HEK293 (cell line): Measurements from ENCODE around the gene BDP1.
"Not testable (repeated sequence)": the region's sequence is repeated elsewhere in the genome, so short reads cannot be mapped to it uniquely, and the experiment has no call there.

Source experiments
- CTCF ChIA-PET: fragments of 350-600 bp; formaldehyde crosslinking; extraction: SDS; loops from one replicate; lab custom pipeline; 2021; ENCODE audit warnings: antibody characterized with exemption; lab: Yijun Ruan, JAX
- POLR2A ChIA-PET: fragments of 300-600 bp; formaldehyde crosslinking; extraction: SDS; loops from one replicate; lab custom pipeline; 2020; ENCODE audit warnings: antibody characterized with exemption, inconsistent platforms; lab: Yijun Ruan, JAX
- H3K27ac ChIP-seq: fragments of 200-500 bp; sonication (Bioruptor generic); 2 replicates; pipeline ENCODE4 v1.5.1; 2014; ENCODE audit warnings: low read depth, low read length, control low read depth, inconsistent platforms; ENCODE audit errors: extremely low read depth
- H3K36me3 ChIP-seq, 2 experiments: fragments of 200-500 bp in 1 of 2; sonication (Bioruptor generic) in 1 of 2; 1 replicate in 1 of 2; 2 replicates in 1 of 2; pipeline ENCODE4 v1.5.1; 2014 to 2017; ENCODE audit warnings: inconsistent platforms in 2 of 2, low read length in 2 of 2; ENCODE audit not compliant: control insufficient read depth in 2 of 2, insufficient read depth in 1 of 2
- H3K4me1 ChIP-seq: fragments of 200-500 bp; sonication (Bioruptor generic); 2 replicates; pipeline ENCODE4 v1.5.1; 2014; ENCODE audit warnings: mild to moderate bottlenecking, low read length, inconsistent platforms; ENCODE audit not compliant: control insufficient read depth, insufficient read depth
- H3K4me3 ChIP-seq: 2 replicates; pipeline ENCODE4 v1.5.1; 2011; ENCODE audit warnings: low read depth, mild to moderate bottlenecking, control low read depth, low read length, moderate library complexity
- H3K9me3 ChIP-seq: fragments of 200-500 bp; sonication (Bioruptor generic); 2 replicates; pipeline ENCODE4 v1.5.1; 2014; ENCODE audit warnings: low read depth, low read length, inconsistent platforms; ENCODE audit not compliant: control insufficient read depth, insufficient read depth
- BCL11B ChIP-seq: fragments of 450-650 bp; formaldehyde crosslinking; IDR thresholded peaks from 2 replicates; pipeline ENCODE4 v1.5.1; 2016; ENCODE audit warnings: low read depth, missing biosample characterization, missing genetic modification characterization
- EGR2 ChIP-seq: fragments of 450-650 bp; formaldehyde crosslinking; IDR thresholded peaks from 2 replicates; pipeline ENCODE4 v1.5.1; 2016; ENCODE audit warnings: low read depth, missing biosample characterization, missing genetic modification characterization
- GLIS1 ChIP-seq: fragments of 450-650 bp; formaldehyde crosslinking; IDR thresholded peaks from 2 replicates; pipeline ENCODE4 v1.5.1; 2016; ENCODE audit warnings: missing biosample characterization, missing genetic modification characterization
- HOXD13 ChIP-seq: sonication (generic); formaldehyde crosslinking; IDR thresholded peaks from 2 replicates; pipeline ENCODE4 v1.8.0; 2022; ENCODE audit warnings: missing genetic modification reagents, borderline replicate concordance
- SP7 ChIP-seq: fragments of 450-650 bp; formaldehyde crosslinking; IDR thresholded peaks from 2 replicates; pipeline ENCODE4 v1.5.1; 2016; ENCODE audit warnings: missing biosample characterization, missing genetic modification characterization
- ZFHX2 ChIP-seq: fragments of 450-650 bp; formaldehyde crosslinking; conservative IDR thresholded peaks from 2 replicates; pipeline ENCODE4 v1.5.1; 2016; ENCODE audit warnings: missing biosample characterization, missing genetic modification characterization
- ZNF19 ChIP-seq: fragments of 450-650 bp; formaldehyde crosslinking; IDR thresholded peaks from 2 replicates; pipeline ENCODE4; 2016; ENCODE audit warnings: missing biosample characterization, missing genetic modification characterization, low read depth
- ZNF544 ChIP-seq: fragments of 450-650 bp; formaldehyde crosslinking; IDR thresholded peaks from 2 replicates; pipeline ENCODE4 v1.5.0; 2017; ENCODE audit warnings: missing biosample characterization, missing genetic modification characterization
- ZNF76 ChIP-seq: fragments of 450-650 bp; formaldehyde crosslinking; IDR thresholded peaks from 2 replicates; pipeline ENCODE4; 2016; ENCODE audit warnings: low read depth, missing biosample characterization, missing genetic modification characterization, borderline replicate concordance
- ZNF777 ChIP-seq: fragments of 450-650 bp; formaldehyde crosslinking; IDR thresholded peaks from 2 replicates; pipeline ENCODE4 v1.5.1; 2017; ENCODE audit warnings: missing biosample characterization, missing genetic modification characterization, borderline replicate concordance
- ZSCAN16 ChIP-seq: fragments of 450-650 bp; formaldehyde crosslinking; IDR thresholded peaks from 2 replicates; pipeline ENCODE4 v1.5.1; 2016; ENCODE audit warnings: missing biosample characterization, missing genetic modification characterization
- TF ChIP-seq, protein P1 (sequence below): fragments of 450-650 bp; formaldehyde crosslinking; IDR thresholded peaks from 2 replicates; pipeline ENCODE4 v1.5.1; 2016; ENCODE audit warnings: missing biosample characterization, missing genetic modification characterization
- TF ChIP-seq, protein P2 (sequence below): fragments of 450-650 bp; formaldehyde crosslinking; IDR thresholded peaks from 2 replicates; pipeline ENCODE4 v1.5.1; 2016; ENCODE audit warnings: missing biosample characterization, missing genetic modification characterization
- TF ChIP-seq, protein P3 (sequence below): fragments of 450-650 bp; IDR thresholded peaks from 2 replicates; pipeline ENCODE4 v1.5.1; 2018; ENCODE audit warnings: missing biosample characterization, missing genetic modification characterization
- TF ChIP-seq, protein P4 (sequence below): fragments of 450-650 bp; formaldehyde crosslinking; IDR thresholded peaks from 2 replicates; pipeline ENCODE4 v1.5.1; 2017; ENCODE audit warnings: missing biosample characterization, mild to moderate bottlenecking, missing genetic modification characterization, moderate library complexity

The BDP1 gene

DNA sequence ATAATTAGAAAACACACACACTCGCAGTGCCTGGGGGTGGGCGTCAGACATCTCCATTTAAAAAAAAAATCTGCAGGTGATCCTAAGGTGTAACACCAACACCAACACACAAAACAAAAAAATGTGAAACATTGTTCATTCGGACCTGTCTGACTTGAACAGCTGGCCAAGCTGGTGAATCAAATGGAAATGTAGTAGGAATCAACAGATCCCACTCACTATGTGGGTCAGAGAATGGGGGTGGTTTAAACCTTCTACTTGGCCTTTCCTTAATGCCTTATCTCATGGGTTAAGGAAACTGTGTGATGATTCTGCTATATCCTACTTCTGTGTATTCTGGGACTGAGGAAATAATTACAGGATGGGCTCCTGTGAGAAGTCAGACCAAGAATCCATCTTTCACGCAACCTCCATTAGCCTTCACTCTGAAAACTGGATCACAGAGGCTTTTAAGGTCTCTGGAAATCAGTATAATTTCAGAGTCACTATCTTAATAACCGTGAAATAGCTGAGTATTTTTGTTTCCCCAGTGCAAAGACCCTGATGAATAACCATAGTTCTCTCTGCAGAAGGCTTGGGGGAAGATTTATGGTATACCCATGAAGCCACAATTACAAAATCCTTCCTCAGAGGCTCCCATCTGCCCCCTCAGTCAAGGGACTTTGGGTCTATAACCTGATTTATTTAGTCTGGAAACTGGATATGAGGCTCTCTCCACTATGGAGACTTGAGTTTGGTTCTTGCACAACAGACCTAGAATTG, 114.5 kb downstream of the BDP1 start:
- H3K27ac ChIP-seq, result no peak overlapping the region
- ChIA-PET CTCF (interaction anchor here (0.6 to 1.0 kb wide), 2 partner anchors 187 to 201 kb away, joined by 3 to 4 read pairs; no protein-coding TSS in a partner anchor), POLR2A (no interaction called here)
- H3K36me3 ChIP-seq, result peaks cover 0 to 17% of the 10 kb centered on the region in 2 experiments; a peak in 2 of 3 replicates
- no peaks in the 10 kb centered on the region for H3K9me3 ChIP-seq
- TF ChIP-seq ZFHX2, result 0 out of 2 replicates have a peak, but pooled peaks have one; percentile 20
- TF ChIP-seq SP7, result peak; percentile 56
- TF ChIP-seq ZNF777 (tag by site-specific recombination), result no peak
- TF ChIP-seq ZSCAN16 (tag by site-specific recombination), result no peak
- peak; percentile 50 for TF ChIP-seq EGR2 (tag by site-specific recombination)
- TF ChIP-seq, protein P1, sequence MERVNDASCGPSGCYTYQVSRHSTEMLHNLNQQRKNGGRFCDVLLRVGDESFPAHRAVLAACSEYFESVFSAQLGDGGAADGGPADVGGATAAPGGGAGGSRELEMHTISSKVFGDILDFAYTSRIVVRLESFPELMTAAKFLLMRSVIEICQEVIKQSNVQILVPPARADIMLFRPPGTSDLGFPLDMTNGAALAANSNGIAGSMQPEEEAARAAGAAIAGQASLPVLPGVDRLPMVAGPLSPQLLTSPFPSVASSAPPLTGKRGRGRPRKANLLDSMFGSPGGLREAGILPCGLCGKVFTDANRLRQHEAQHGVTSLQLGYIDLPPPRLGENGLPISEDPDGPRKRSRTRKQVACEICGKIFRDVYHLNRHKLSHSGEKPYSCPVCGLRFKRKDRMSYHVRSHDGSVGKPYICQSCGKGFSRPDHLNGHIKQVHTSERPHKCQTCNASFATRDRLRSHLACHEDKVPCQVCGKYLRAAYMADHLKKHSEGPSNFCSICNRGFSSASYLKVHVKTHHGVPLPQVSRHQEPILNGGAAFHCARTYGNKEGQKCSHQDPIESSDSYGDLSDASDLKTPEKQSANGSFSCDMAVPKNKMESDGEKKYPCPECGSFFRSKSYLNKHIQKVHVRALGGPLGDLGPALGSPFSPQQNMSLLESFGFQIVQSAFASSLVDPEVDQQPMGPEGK (tag by site-specific recombination), result no peak
- peaks cover under 1% of the 10 kb centered on the region; the same call in 1 of the 2 replicates for H3K4me1 ChIP-seq
- H3K4me3 ChIP-seq, result no peak overlapping the region

DNA sequence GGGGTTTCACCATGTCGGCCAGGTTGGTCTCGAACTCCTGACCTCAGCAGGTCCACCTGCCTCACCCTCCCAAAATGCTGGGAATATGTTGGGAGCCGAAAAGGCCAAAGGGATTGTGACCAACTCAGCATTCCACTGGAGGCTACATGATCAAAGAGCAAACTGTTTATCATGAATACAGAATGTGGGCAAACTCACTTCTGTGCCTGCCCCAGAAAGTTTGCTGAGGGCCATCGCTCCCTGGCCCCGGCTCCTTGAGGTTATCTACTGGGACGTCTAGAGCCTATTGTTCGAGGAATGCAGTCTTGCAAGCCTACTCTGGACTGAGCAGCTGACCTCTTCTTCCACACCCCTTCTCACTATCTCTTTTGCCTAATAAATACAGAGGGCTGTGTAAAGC, 116.4 kb downstream of the BDP1 start:
- H3K4me1 ChIP-seq, H3K9me3 ChIP-seq, H3K27ac ChIP-seq, H3K4me3 ChIP-seq, CTCF ChIA-PET, POLR2A ChIA-PET: not testable (repeated sequence)
- H3K36me3 ChIP-seq, result peaks cover 0 to 10% of the 10 kb centered on the region in 2 experiments; a peak in 1 of 3 replicates
- TF ChIP-seq ZNF544 (tag by site-specific recombination), result peak; percentile 88; the same call in 1 of the 2 replicates
- TF ChIP-seq, all 188 proteins: peak for 1; not testable (repeated sequence) for 187

DNA sequence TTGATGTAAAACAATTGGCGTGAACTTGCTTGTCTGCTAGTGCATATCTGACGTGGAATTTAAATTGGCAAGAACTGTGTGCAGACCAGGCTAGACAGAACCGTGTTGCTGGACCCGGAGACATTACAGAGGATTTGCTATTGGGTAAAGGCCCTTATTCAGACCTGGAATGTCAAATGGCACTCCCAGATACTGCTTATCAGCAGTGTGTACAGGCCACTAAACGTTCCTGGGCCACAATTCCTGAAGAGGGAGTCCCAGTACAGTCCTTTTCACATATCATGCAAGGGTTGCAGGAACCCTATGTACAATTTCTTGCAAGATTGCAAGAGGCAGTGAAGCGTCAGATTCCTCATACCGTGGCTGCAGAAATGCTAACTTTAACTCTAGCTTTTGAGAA, 118.1 kb downstream of the BDP1 start:
- peaks cover 0 to 1% of the 10 kb centered on the region in 2 experiments; a peak in 1 of 3 replicates for H3K36me3 ChIP-seq
- H3K4me1 ChIP-seq, result no peaks in the 10 kb centered on the region
- no peak for TF ChIP-seq GLIS1 (tag by site-specific recombination)
- TF ChIP-seq SP7, result no peak
- TF ChIP-seq, all 188 proteins: peak for 0
- no peak overlapping the region for H3K4me3 ChIP-seq
- H3K9me3 ChIP-seq, result no peaks in the 10 kb centered on the region
- H3K27ac ChIP-seq, result no peak overlapping the region
- POLR2A ChIA-PET, result no interaction called here
- CTCF ChIA-PET, result interaction anchor here (0.7 kb wide), 1 partner anchor 184 kb away, joined by 3 read pairs; no protein-coding TSS in a partner anchor

DNA sequence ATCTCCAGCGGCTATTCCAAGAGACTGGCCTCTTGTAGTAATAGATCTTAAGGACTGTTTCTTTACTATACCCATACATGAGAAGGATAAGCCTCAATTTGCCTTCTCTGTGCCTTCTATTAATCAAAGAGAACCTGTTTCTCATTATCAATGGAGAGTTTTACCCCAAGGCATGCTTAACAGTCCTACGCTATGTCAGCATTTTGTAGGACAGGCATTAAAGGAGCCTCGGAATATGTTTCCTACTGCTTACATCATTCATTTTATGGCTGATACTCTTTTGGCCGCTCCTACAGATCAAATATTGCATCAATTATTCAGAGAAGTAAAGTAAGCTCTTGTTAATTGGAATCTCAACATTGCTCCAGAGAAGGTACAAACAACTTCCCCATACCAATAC, 120.1 kb downstream of the BDP1 start:
- H3K4me3 ChIP-seq, H3K4me1 ChIP-seq, POLR2A ChIA-PET, H3K27ac ChIP-seq, H3K9me3 ChIP-seq, H3K36me3 ChIP-seq: not testable (repeated sequence)
- CTCF ChIA-PET, result interaction anchor here (0.6 kb wide), 1 partner anchor 25 kb away, joined by 3 read pairs; no protein-coding TSS in a partner anchor

DNA sequence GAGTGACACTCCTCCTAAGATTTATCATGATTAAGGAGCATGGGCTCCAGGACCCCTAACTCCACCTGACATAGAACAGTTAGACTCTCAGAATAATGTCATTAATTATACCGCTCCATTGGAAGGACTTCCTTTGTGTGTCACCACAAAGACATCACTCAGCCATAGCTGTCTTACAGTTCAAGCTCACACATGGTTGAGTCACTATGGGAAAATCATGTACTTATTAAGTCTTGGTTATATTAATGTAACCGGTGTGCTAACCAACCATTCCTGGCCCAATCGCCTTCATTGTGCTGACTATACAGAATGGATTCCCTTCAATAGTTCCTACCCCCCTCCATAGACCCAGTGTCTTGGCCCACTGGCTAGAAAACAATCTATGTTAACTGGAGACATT, 120.8 kb downstream of the BDP1 start:
- Histone ChIP-seq H3K4me3 (no peak overlapping the region), H3K9me3 (no peaks in the 10 kb centered on the region), H3K4me1 (no peaks in the 10 kb centered on the region), H3K36me3 (no peaks in the 10 kb centered on the region), H3K27ac (no peak overlapping the region)
- CTCF ChIA-PET, result interaction anchor here (0.6 kb wide), 1 partner anchor 25 kb away, joined by 3 read pairs; no protein-coding TSS in a partner anchor
- POLR2A ChIA-PET, result no interaction called here
- TF ChIP-seq ZNF76 (tag by site-specific recombination) (no peak), BCL11B (no peak), HOXD13 (CRISPR knock-in tag) (no peak), ZNF19 (no peak)
- TF ChIP-seq, protein P2, sequence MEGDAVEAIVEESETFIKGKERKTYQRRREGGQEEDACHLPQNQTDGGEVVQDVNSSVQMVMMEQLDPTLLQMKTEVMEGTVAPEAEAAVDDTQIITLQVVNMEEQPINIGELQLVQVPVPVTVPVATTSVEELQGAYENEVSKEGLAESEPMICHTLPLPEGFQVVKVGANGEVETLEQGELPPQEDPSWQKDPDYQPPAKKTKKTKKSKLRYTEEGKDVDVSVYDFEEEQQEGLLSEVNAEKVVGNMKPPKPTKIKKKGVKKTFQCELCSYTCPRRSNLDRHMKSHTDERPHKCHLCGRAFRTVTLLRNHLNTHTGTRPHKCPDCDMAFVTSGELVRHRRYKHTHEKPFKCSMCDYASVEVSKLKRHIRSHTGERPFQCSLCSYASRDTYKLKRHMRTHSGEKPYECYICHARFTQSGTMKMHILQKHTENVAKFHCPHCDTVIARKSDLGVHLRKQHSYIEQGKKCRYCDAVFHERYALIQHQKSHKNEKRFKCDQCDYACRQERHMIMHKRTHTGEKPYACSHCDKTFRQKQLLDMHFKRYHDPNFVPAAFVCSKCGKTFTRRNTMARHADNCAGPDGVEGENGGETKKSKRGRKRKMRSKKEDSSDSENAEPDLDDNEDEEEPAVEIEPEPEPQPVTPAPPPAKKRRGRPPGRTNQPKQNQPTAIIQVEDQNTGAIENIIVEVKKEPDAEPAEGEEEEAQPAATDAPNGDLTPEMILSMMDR (tag by site-specific recombination), result no peak
- TF ChIP-seq, protein P3, sequence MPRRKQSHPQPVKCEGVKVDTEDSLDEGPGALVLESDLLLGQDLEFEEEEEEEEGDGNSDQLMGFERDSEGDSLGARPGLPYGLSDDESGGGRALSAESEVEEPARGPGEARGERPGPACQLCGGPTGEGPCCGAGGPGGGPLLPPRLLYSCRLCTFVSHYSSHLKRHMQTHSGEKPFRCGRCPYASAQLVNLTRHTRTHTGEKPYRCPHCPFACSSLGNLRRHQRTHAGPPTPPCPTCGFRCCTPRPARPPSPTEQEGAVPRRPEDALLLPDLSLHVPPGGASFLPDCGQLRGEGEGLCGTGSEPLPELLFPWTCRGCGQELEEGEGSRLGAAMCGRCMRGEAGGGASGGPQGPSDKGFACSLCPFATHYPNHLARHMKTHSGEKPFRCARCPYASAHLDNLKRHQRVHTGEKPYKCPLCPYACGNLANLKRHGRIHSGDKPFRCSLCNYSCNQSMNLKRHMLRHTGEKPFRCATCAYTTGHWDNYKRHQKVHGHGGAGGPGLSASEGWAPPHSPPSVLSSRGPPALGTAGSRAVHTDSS (tag by site-specific recombination), result no peak
- TF ChIP-seq, protein P4, sequence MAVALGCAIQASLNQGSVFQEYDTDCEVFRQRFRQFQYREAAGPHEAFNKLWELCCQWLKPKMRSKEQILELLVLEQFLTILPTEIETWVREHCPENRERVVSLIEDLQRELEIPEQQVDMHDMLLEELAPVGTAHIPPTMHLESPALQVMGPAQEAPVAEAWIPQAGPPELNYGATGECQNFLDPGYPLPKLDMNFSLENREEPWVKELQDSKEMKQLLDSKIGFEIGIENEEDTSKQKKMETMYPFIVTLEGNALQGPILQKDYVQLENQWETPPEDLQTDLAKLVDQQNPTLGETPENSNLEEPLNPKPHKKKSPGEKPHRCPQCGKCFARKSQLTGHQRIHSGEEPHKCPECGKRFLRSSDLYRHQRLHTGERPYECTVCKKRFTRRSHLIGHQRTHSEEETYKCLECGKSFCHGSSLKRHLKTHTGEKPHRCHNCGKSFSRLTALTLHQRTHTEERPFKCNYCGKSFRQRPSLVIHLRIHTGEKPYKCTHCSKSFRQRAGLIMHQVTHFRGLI (tag by site-specific recombination), result no peak
